Activated naive CD8-positive, alpha-beta T cell treated with anti-CD3 and anti-CD28 coated beads for 36 hours (primary cell): ENCODE measurements around the gene SNCA. TPM values are rescaled to one million over a fixed set of nuclear protein-coding genes. Genes with fewer than 3 reads are reported as not detected.

ENCODE experiments used
- DNase-seq: peaks from one replicate; pipeline ENCODE4 v3.0.0; 2021
- H3K27ac Mint-ChIP-seq: one replicate; pipeline ENCODE4 v1.8.0; 2022; ENCODE audit warnings: mild to moderate bottlenecking, moderate library complexity, mixed read lengths
- H3K27me3 Mint-ChIP-seq: one replicate; pipeline ENCODE4 v1.8.0; 2022; ENCODE audit warnings: mild to moderate bottlenecking, mixed read lengths
- H3K36me3 Mint-ChIP-seq: one replicate; pipeline ENCODE4 v1.8.0; 2021; ENCODE audit warnings: mild to moderate bottlenecking, mixed read lengths
- H3K4me1 Mint-ChIP-seq: one replicate; pipeline ENCODE4 v1.8.0; 2021; ENCODE audit warnings: mixed read lengths
- H3K4me3 Mint-ChIP-seq: one replicate; pipeline ENCODE4 v1.8.0; 2022; ENCODE audit warnings: mild to moderate bottlenecking, moderate library complexity, mixed read lengths
- H3K9me3 Mint-ChIP-seq: one replicate; pipeline ENCODE4 v1.8.0; 2022; ENCODE audit warnings: mixed read lengths
- total RNA-seq, 2 experiments: library from RNA; stranded (reverse); gene quantifications; one replicate each; pipeline ENCODE4 v1.2.3, GENCODE V29; 2021

The SNCA gene
- total RNA-seq, 2 experiments from 2014 or later, result 0.56 TPM; not detected in 1

GRCh38 chr4:89752932-89753598 lies 83.9 kb downstream of the SNCA start:
- H3K4me1 Mint-ChIP-seq, result no peaks in the 10 kb centered on the region
- H3K4me3 Mint-ChIP-seq, result no peak overlapping the region
- no peak for DNase-seq
- no peaks in the 10 kb centered on the region for H3K27me3 Mint-ChIP-seq
- no peak overlapping the region for H3K27ac Mint-ChIP-seq
- no peaks in the 10 kb centered on the region for H3K36me3 Mint-ChIP-seq
- H3K9me3 Mint-ChIP-seq, result no peaks in the 10 kb centered on the region

- Mint-ChIP-seq H3K4me1 (no peaks in the 10 kb centered on the region), H3K4me3 (no peak overlapping the region), H3K27me3 (no peaks in the 10 kb centered on the region), H3K27ac (no peak overlapping the region), H3K36me3 (no peaks in the 10 kb centered on the region), H3K9me3 (no peaks in the 10 kb centered on the region)
- DNase-seq, result no peak
Measured at GRCh38 chr4:89751416-89751815, 85.5 kb downstream of the SNCA start.

GRCh38 chr4:89746377-89746776 lies 90.6 kb downstream of the SNCA start:
- Mint-ChIP-seq H3K36me3 (no peaks in the 10 kb centered on the region), H3K4me3 (no peak overlapping the region), H3K9me3 (no peaks in the 10 kb centered on the region), H3K27me3 (no peaks in the 10 kb centered on the region), H3K4me1 (no peaks in the 10 kb centered on the region), H3K27ac (no peak overlapping the region)
- DNase-seq, result no peak

- no peak for DNase-seq
- Mint-ChIP-seq H3K27ac (no peak overlapping the region), H3K9me3 (no peaks in the 10 kb centered on the region), H3K4me3 (no peak overlapping the region), H3K4me1 (no peaks in the 10 kb centered on the region), H3K27me3 (no peaks in the 10 kb centered on the region), H3K36me3 (no peaks in the 10 kb centered on the region)
Measured at GRCh38 chr4:89745708-89746107, 91.3 kb downstream of the SNCA start.

- H3K4me1 Mint-ChIP-seq, result no peaks in the 10 kb centered on the region
- H3K36me3 Mint-ChIP-seq, result no peaks in the 10 kb centered on the region
- no peaks in the 10 kb centered on the region for H3K9me3 Mint-ChIP-seq
Measured at GRCh38 chr4:89744914-89745313, 92.0 kb downstream of the SNCA start.

GRCh38 chr4:89741768-89742167 lies 95.2 kb downstream of the SNCA start:
- Mint-ChIP-seq H3K27me3 (no peaks in the 10 kb centered on the region), H3K27ac (no peak overlapping the region), H3K4me3 (no peak overlapping the region), H3K4me1 (no peaks in the 10 kb centered on the region), H3K9me3 (peaks cover 1% of the 10 kb centered on the region), H3K36me3 (no peaks in the 10 kb centered on the region)
- no peak for DNase-seq

More at GRCh38 chr4:89744914-89745313, 92.0 kb downstream of the SNCA start:
- no peak for DNase-seq
- no peak overlapping the region for H3K4me3 Mint-ChIP-seq
- no peak overlapping the region for H3K27ac Mint-ChIP-seq
- no peaks in the 10 kb centered on the region for H3K27me3 Mint-ChIP-seq

GRCh38 chr4:89739311-89739988 lies 97.5 kb downstream of the SNCA start:
- no peak for DNase-seq
- Mint-ChIP-seq H3K4me1 (no peaks in the 10 kb centered on the region), H3K9me3 (peaks cover 1% of the 10 kb centered on the region), H3K27me3 (no peaks in the 10 kb centered on the region), H3K27ac (no peak overlapping the region), H3K4me3 (no peak overlapping the region), H3K36me3 (no peaks in the 10 kb centered on the region)

GRCh38 chr4:89737888-89738287 lies 99.1 kb downstream of the SNCA start:
- no peak overlapping the region for H3K4me3 Mint-ChIP-seq
- no peaks in the 10 kb centered on the region for H3K36me3 Mint-ChIP-seq
- no peaks in the 10 kb centered on the region for H3K27me3 Mint-ChIP-seq
- no peaks in the 10 kb centered on the region for H3K4me1 Mint-ChIP-seq
- DNase-seq, result no peak
- peaks cover 1% of the 10 kb centered on the region for H3K9me3 Mint-ChIP-seq
- H3K27ac Mint-ChIP-seq, result no peak overlapping the region

- no peaks in the 10 kb centered on the region for H3K9me3 Mint-ChIP-seq
- H3K4me1 Mint-ChIP-seq, result no peaks in the 10 kb centered on the region
- no peaks in the 10 kb centered on the region for H3K27me3 Mint-ChIP-seq
- H3K36me3 Mint-ChIP-seq, result no peaks in the 10 kb centered on the region
- no peak overlapping the region for H3K27ac Mint-ChIP-seq
- no peak overlapping the region for H3K4me3 Mint-ChIP-seq
- DNase-seq, result no peak
Measured at GRCh38 chr4:89733946-89734345, 103.0 kb downstream of the SNCA start.

- no peak for DNase-seq
- H3K27me3 Mint-ChIP-seq, result peaks cover 5% of the 10 kb centered on the region
- no peak overlapping the region for H3K4me3 Mint-ChIP-seq
- H3K36me3 Mint-ChIP-seq, result no peaks in the 10 kb centered on the region
- peaks cover 2% of the 10 kb centered on the region for H3K4me1 Mint-ChIP-seq
- no peak overlapping the region for H3K27ac Mint-ChIP-seq
- no peaks in the 10 kb centered on the region for H3K9me3 Mint-ChIP-seq
Measured at GRCh38 chr4:89727238-89727637, 109.7 kb downstream of the SNCA start.

GRCh38 chr4:89725268-89725667 lies 111.7 kb downstream of the SNCA start:
- Mint-ChIP-seq H3K27ac (no peak overlapping the region), H3K4me1 (peaks cover 2% of the 10 kb centered on the region), H3K27me3 (peaks cover 5% of the 10 kb centered on the region), H3K36me3 (no peaks in the 10 kb centered on the region), H3K4me3 (no peak overlapping the region), H3K9me3 (no peaks in the 10 kb centered on the region)
- no peak for DNase-seq

GRCh38 chr4:89724716-89725115 lies 112.2 kb downstream of the SNCA start:
- H3K4me3 Mint-ChIP-seq, result no peak overlapping the region
- peaks cover 5% of the 10 kb centered on the region for H3K27me3 Mint-ChIP-seq
- no peak for DNase-seq
- peaks cover 2% of the 10 kb centered on the region for H3K4me1 Mint-ChIP-seq
- H3K27ac Mint-ChIP-seq, result no peak overlapping the region
- H3K9me3 Mint-ChIP-seq, result no peaks in the 10 kb centered on the region
- no peaks in the 10 kb centered on the region for H3K36me3 Mint-ChIP-seq

- Mint-ChIP-seq H3K4me1 (peaks cover 2% of the 10 kb centered on the region), H3K9me3 (no peaks in the 10 kb centered on the region), H3K27ac (no peak overlapping the region), H3K4me3 (no peak overlapping the region), H3K36me3 (no peaks in the 10 kb centered on the region), H3K27me3 (peaks cover 5% of the 10 kb centered on the region)
- DNase-seq, result no peak
Measured at GRCh38 chr4:89723096-89723495, 113.9 kb downstream of the SNCA start.

GRCh38 chr4:89722517-89722916 lies 114.4 kb downstream of the SNCA start:
- Mint-ChIP-seq H3K4me3 (no peak overlapping the region), H3K27ac (no peak overlapping the region), H3K36me3 (no peaks in the 10 kb centered on the region), H3K9me3 (no peaks in the 10 kb centered on the region), H3K4me1 (peaks cover 2% of the 10 kb centered on the region), H3K27me3 (peaks cover 5% of the 10 kb centered on the region)
- no peak for DNase-seq

GRCh38 chr4:89720981-89721380 lies 116.0 kb downstream of the SNCA start:
- Mint-ChIP-seq H3K9me3 (no peaks in the 10 kb centered on the region), H3K4me3 (no peak overlapping the region), H3K4me1 (peaks cover 2% of the 10 kb centered on the region), H3K27me3 (peaks cover 5% of the 10 kb centered on the region), H3K27ac (no peak overlapping the region), H3K36me3 (no peaks in the 10 kb centered on the region)
- no peak for DNase-seq

- Mint-ChIP-seq H3K36me3 (no peaks in the 10 kb centered on the region), H3K4me3 (no peak overlapping the region), H3K4me1 (peaks cover 2% of the 10 kb centered on the region), H3K27ac (no peak overlapping the region), H3K9me3 (no peaks in the 10 kb centered on the region), H3K27me3 (no peaks in the 10 kb centered on the region)
- DNase-seq, result no peak
Measured at GRCh38 chr4:89719536-89720090, 117.3 kb downstream of the SNCA start.
